Right cardiac atrium (tissue), 5 donors: Measurements from ENCODE around the gene KRTAP5-8. TPM values are rescaled to one million over a fixed set of nuclear protein-coding genes. Genes with fewer than 3 reads are reported as not detected.
"Not testable (repeated sequence)": the region's sequence is repeated elsewhere in the genome, so short reads cannot be mapped to it uniquely, and the experiment has no call there.

ENCODE experiments used
- ATAC-seq, 2 donors: fragments of 200-7000 bp; cut with Tn5 transposase; one replicate each; pipeline versions ENCODE4 v1.8.0 to v1.9.1; 2020; ENCODE audit warnings: moderate library complexity in 2 of 2, mild to moderate bottlenecking in 1 of 2
- DNase-seq, 3 donors: peaks; one replicate each; pipeline ENCODE4 v3.0.0-alpha.2; 2020
- H3K27ac ChIP-seq: one replicate; pipeline ENCODE4 v1.5.1; 2013; ENCODE audit warnings: mild to moderate bottlenecking, low read length, control low read depth, moderate library complexity
- H3K27me3 ChIP-seq: one replicate; pipeline ENCODE4 v1.6.1; 2013; ENCODE audit not compliant: control insufficient read depth, insufficient read depth
- H3K4me1 ChIP-seq: one replicate; pipeline ENCODE4 v1.6.1; 2013; ENCODE audit warnings: low read length; ENCODE audit not compliant: control insufficient read depth, insufficient read depth
- H3K4me3 ChIP-seq: one replicate; pipeline ENCODE4 v1.5.1; 2013; ENCODE audit warnings: low read length, control low read depth
- H3K9me3 ChIP-seq: one replicate; pipeline ENCODE4 v1.6.1; 2013; ENCODE audit warnings: low read length; ENCODE audit not compliant: control insufficient read depth
- WGBS: extraction: QIAGEN DNeasy Blood & Tissue Kit; methylation state at CpG from one replicate; pipeline ENCODE4 v1.1.7; 2013; 5-methylcytosine and 5-hydroxymethylcytosine counted together
- intact Hi-C, 4 donors: fragments of 100-400 bp; cut with DNase I; formaldehyde crosslinking; loops; one replicate each; pipeline versions ENCODE4 v1.11.0 to v1.14.0; 2022 to 2023
- polyA plus RNA-seq: library from polyadenylated mRNA; stranded (reverse); fragments of 200-250 nt; gene quantifications from one replicate; pipeline ENCODE4 v1.2.3, GENCODE V29; 2013
- total RNA-seq, 4 donors: library from RNA; stranded (reverse); fragmentation: NEBNext Ultra II Directional; extraction: Animal tissue kit (Norgen Biotek cat#: 25700); gene quantifications; one replicate each; pipeline ENCODE4 v1.2.1, GENCODE V29; 2021
- donor health status: healthy with polysubstance abuse.
- donor health status: DM: no; HTN: yes; CAD: no.
- donor health status: DM: no; HTN: no; CAD: no.
- donor health status: DM: no; HTN: yes; CAD: no; lungs with severe emphysema.
- donor health status: DM: yes; HTN: yes; CAD: no.

The KRTAP5-8 gene
- total and polyA plus RNA-seq, 5 donors: not detected

- H3K4me3 ChIP-seq: no peak overlapping the region
- H3K27me3 ChIP-seq: no peaks in the 10 kb centered on the region
- H3K9me3 ChIP-seq: no peaks in the 10 kb centered on the region
- no peak for ATAC-seq
- 85% methylated on average over 4 of the region's 4 CpGs for WGBS
- DNase-seq: no peak
- no peak overlapping the region for H3K27ac ChIP-seq
- no peaks in the 10 kb centered on the region for H3K4me1 ChIP-seq
- intact Hi-C loops: no loop called here
Measured at GRCh38 chr11:71538666-71538990, 803 bp downstream of the KRTAP5-8 start.

- H3K4me1 ChIP-seq: no peaks in the 10 kb centered on the region
- no peak for ATAC-seq
- no peaks in the 10 kb centered on the region for H3K9me3 ChIP-seq
- no peak overlapping the region for H3K4me3 ChIP-seq
- H3K27ac ChIP-seq: no peak overlapping the region
- 74% methylated on average over 11 of the region's 11 CpGs for WGBS
- no peaks in the 10 kb centered on the region for H3K27me3 ChIP-seq
- intact Hi-C loops: no loop called here
- DNase-seq: no peak
Measured at GRCh38 chr11:71539017-71539416, 1.2 kb downstream of the KRTAP5-8 start.

GRCh38 chr11:71539971-71540370 lies 2.1 kb downstream of the KRTAP5-8 start:
- DNase-seq, H3K4me1 ChIP-seq, H3K9me3 ChIP-seq, ATAC-seq, H3K27ac ChIP-seq, H3K27me3 ChIP-seq, intact Hi-C loops, H3K4me3 ChIP-seq: not testable (repeated sequence)
- WGBS: 94% methylated on average over 11 of the region's 11 CpGs

- ATAC-seq, DNase-seq, H3K4me3 ChIP-seq, H3K9me3 ChIP-seq, H3K27ac ChIP-seq, H3K4me1 ChIP-seq, H3K27me3 ChIP-seq, intact Hi-C loops: not testable (repeated sequence)
- WGBS: 90% methylated on average over 9 of the region's 9 CpGs
Measured at GRCh38 chr11:71540521-71541304, 2.9 kb downstream of the KRTAP5-8 start.

GRCh38 chr11:71542382-71542781 lies 4.6 kb downstream of the KRTAP5-8 start:
- intact Hi-C loops: no loop called here
- WGBS: 92% methylated on average over 7 of the region's 7 CpGs
- ATAC-seq: no peak

GRCh38 chr11:71542879-71543777 lies 5.3 kb downstream of the KRTAP5-8 start:
- ATAC-seq: no peak
- Histone ChIP-seq H3K4me1 (no peaks in the 10 kb centered on the region), H3K27ac (no peak overlapping the region), H3K9me3 (no peaks in the 10 kb centered on the region), H3K27me3 (no peaks in the 10 kb centered on the region), H3K4me3 (no peak overlapping the region)
- intact Hi-C loops: no loop called here
- DNase-seq: no peak
- WGBS: 62% methylated on average over 15 of the region's 15 CpGs

More at GRCh38 chr11:71542382-71542781, 4.6 kb downstream of the KRTAP5-8 start:
- no peak for DNase-seq
- Histone ChIP-seq H3K4me1 (no peaks in the 10 kb centered on the region), H3K27ac (no peak overlapping the region), H3K4me3 (no peak overlapping the region), H3K27me3 (no peaks in the 10 kb centered on the region), H3K9me3 (no peaks in the 10 kb centered on the region)

- intact Hi-C loops: no loop called here
- 43% methylated on average over 8 of the region's 8 CpGs for WGBS
Measured at GRCh38 chr11:71543866-71544265, 6.0 kb downstream of the KRTAP5-8 start.

GRCh38 chr11:71544525-71545214 lies 6.8 kb downstream of the KRTAP5-8 start:
- no peaks in the 10 kb centered on the region for H3K27me3 ChIP-seq
- no peak for ATAC-seq
- intact Hi-C loops: no loop called here
- no peaks in the 10 kb centered on the region for H3K9me3 ChIP-seq
- WGBS: 83% methylated on average over 6 of the region's 6 CpGs
- H3K27ac ChIP-seq: no peak overlapping the region
- no peak for DNase-seq
- no peaks in the 10 kb centered on the region for H3K4me1 ChIP-seq
- no peak overlapping the region for H3K4me3 ChIP-seq

More at GRCh38 chr11:71543866-71544265, 6.0 kb downstream of the KRTAP5-8 start:
- Histone ChIP-seq H3K27ac (no peak overlapping the region), H3K27me3 (no peaks in the 10 kb centered on the region), H3K9me3 (no peaks in the 10 kb centered on the region), H3K4me3 (no peak overlapping the region), H3K4me1 (no peaks in the 10 kb centered on the region)
- no peak for ATAC-seq
- no peak for DNase-seq

GRCh38 chr11:71545405-71545966 lies 7.7 kb downstream of the KRTAP5-8 start:
- 84% methylated on average over 12 of the region's 12 CpGs for WGBS
- DNase-seq: no peak
- no peak overlapping the region for H3K4me3 ChIP-seq

GRCh38 chr11:71548120-71548519 lies 10.3 kb downstream of the KRTAP5-8 start, which contains the start of gene KRTAP5-9:
TSS of gene KRTAP5-9 (plus strand) at chr11:71548420. CDS start at chr11:71548658, 238 bp downstream.
- intact Hi-C loops: no loop called here
- DNase-seq (no peak), ATAC-seq (no peak)
- H3K9me3 ChIP-seq: no peaks in the 10 kb centered on the region
- no peak within 1 kb of the TSS for H3K27ac ChIP-seq
- WGBS: 56% methylated on average over 5 of the region's 5 CpGs
- H3K27me3 ChIP-seq: no peaks in the 10 kb centered on the region
- H3K4me1 ChIP-seq: no peaks in the 10 kb centered on the region
- no peak within 1 kb of the TSS for H3K4me3 ChIP-seq

More at GRCh38 chr11:71545405-71545966, 7.7 kb downstream of the KRTAP5-8 start:
- ATAC-seq: no peak
- no peaks in the 10 kb centered on the region for H3K27me3 ChIP-seq
- no peaks in the 10 kb centered on the region for H3K9me3 ChIP-seq
- no peaks in the 10 kb centered on the region for H3K4me1 ChIP-seq
- no peak overlapping the region for H3K27ac ChIP-seq
- intact Hi-C loops: no loop called here
